Lower lobe of right lung (tissue), 2 donors: ENCODE data around the gene WEE2. TPM values are rescaled to one million over a fixed set of nuclear protein-coding genes. Genes with fewer than 3 reads are reported as not detected.

Source experiments
- ATAC-seq, 2 donors: fragments of 200-7000 bp; cut with Tn5 transposase; one replicate each; pipeline ENCODE4 v1.9.1; 2020 to 2022; ENCODE audit warnings: mild to moderate bottlenecking in 2 of 2, moderate library complexity in 2 of 2
- DNase-seq: peaks from one replicate; pipeline ENCODE4 v3.0.0-alpha.2; 2020
- H3K27ac ChIP-seq: fragments of 200-600 bp; one replicate; pipeline ENCODE4 v1.8.0; 2022
- H3K27me3 ChIP-seq: fragments of 200-600 bp; one replicate; pipeline ENCODE4 v1.8.0; 2022; ENCODE audit warnings: low read depth
- H3K36me3 ChIP-seq: fragments of 200-600 bp; one replicate; pipeline ENCODE4 v1.8.0; 2022; ENCODE audit warnings: mild to moderate bottlenecking
- H3K4me1 ChIP-seq: fragments of 200-600 bp; one replicate; pipeline ENCODE4 v1.8.0; 2022
- H3K4me3 ChIP-seq: fragments of 200-600 bp; one replicate; pipeline ENCODE4 v1.8.0; 2022; ENCODE audit warnings: mild to moderate bottlenecking
- H3K9me3 ChIP-seq: fragments of 200-600 bp; one replicate; pipeline ENCODE4 v1.8.0; 2022
- CTCF ChIP-seq: fragments of 200-600 bp; IDR thresholded peaks from one replicate; pipeline ENCODE4 v1.8.0; 2022; ENCODE audit warnings: antibody characterized with exemption, mild to moderate bottlenecking
- intact Hi-C: fragments of 100-400 bp; cut with DNase I; formaldehyde crosslinking; loops from one replicate; pipeline ENCODE4 v1.11.0; 2022
- total RNA-seq: library from RNA; stranded (reverse); fragmentation: NEBNext Ultra II Directional; extraction: Animal tissue kit (Norgen Biotek cat#: 25700); gene quantifications from one replicate; pipeline ENCODE4 v1.2.1, GENCODE V29; 2021
- donor health status: DM: no; HTN: yes; CAD: no; lungs with severe emphysema.

WEE2 gene
- total RNA-seq, 1 donor from 2014 or later = not detected

- Histone ChIP-seq H3K4me1 (no peaks in the 10 kb centered on the region), H3K36me3 (no peaks in the 10 kb centered on the region), H3K27ac (no peak overlapping the region), H3K27me3 (no peaks in the 10 kb centered on the region), H3K9me3 (no peaks in the 10 kb centered on the region), H3K4me3 (no peak overlapping the region)
- intact Hi-C loops = no loop called here
- DNase-seq (no peak), ATAC-seq (no peak)
- TF ChIP-seq CTCF = no peak
Observed at GRCh38 chr7:141714571-141714970, 6.4 kb downstream of the WEE2 start.

GRCh38 chr7:141715018-141715417 lies 6.9 kb downstream of the WEE2 start:
- no peak overlapping the region for H3K27ac ChIP-seq
- TF ChIP-seq CTCF = no peak

GRCh38 chr7:141715794-141716689 lies 7.9 kb downstream of the WEE2 start:
- H3K4me1 ChIP-seq = no peaks in the 10 kb centered on the region
- DNase-seq (no peak), ATAC-seq (no peak)
- no peak for TF ChIP-seq CTCF
- H3K27ac ChIP-seq = no peak overlapping the region
- H3K9me3 ChIP-seq = no peaks in the 10 kb centered on the region
- H3K36me3 ChIP-seq = no peaks in the 10 kb centered on the region
- H3K4me3 ChIP-seq = no peak overlapping the region
- no peaks in the 10 kb centered on the region for H3K27me3 ChIP-seq
- intact Hi-C loops = no loop called here

More at GRCh38 chr7:141715018-141715417, 6.9 kb downstream of the WEE2 start:
- Histone ChIP-seq H3K36me3 (no peaks in the 10 kb centered on the region), H3K27me3 (no peaks in the 10 kb centered on the region), H3K9me3 (no peaks in the 10 kb centered on the region), H3K4me3 (no peak overlapping the region), H3K4me1 (no peaks in the 10 kb centered on the region)
- DNase-seq (no peak), ATAC-seq (no peak)
- intact Hi-C loops = no loop called here

- TF ChIP-seq CTCF = no peak
- no peaks in the 10 kb centered on the region for H3K9me3 ChIP-seq
- H3K4me1 ChIP-seq = no peaks in the 10 kb centered on the region
- no peak overlapping the region for H3K27ac ChIP-seq
- DNase-seq = no peak
- H3K36me3 ChIP-seq = no peaks in the 10 kb centered on the region
- intact Hi-C loops = no loop called here
- H3K4me3 ChIP-seq = no peak overlapping the region
- no peak for ATAC-seq
- H3K27me3 ChIP-seq = no peaks in the 10 kb centered on the region
Observed at GRCh38 chr7:141717450-141717849, 9.3 kb downstream of the WEE2 start.

- ATAC-seq = no peak
- intact Hi-C loops = no loop called here
- H3K4me3 ChIP-seq = no peak overlapping the region
Observed at GRCh38 chr7:141722529-141722928, 14.4 kb downstream of the WEE2 start.

More at GRCh38 chr7:141722529-141722928, 14.4 kb downstream of the WEE2 start:
- Histone ChIP-seq H3K27me3 (no peaks in the 10 kb centered on the region), H3K27ac (no peak overlapping the region), H3K4me1 (no peaks in the 10 kb centered on the region), H3K36me3 (no peaks in the 10 kb centered on the region), H3K9me3 (no peaks in the 10 kb centered on the region)
- TF ChIP-seq CTCF = no peak
- DNase-seq = no peak
